SK-N-SH (cell line): Measurements from ENCODE around the gene SPDEF. TPM values are rescaled to one million over a fixed set of nuclear protein-coding genes. Genes with fewer than 3 reads are reported as not detected.

Experiments used
- EZH2phosphoT487 ChIP-seq: fragments of 200-600 bp; sonication (generic); IDR thresholded peaks from 2 replicates; pipeline ENCODE4 v1.6.1; 2017; ENCODE audit warnings: low read depth, mixed run types, mild to moderate bottlenecking, antibody characterized with exemption, moderate library complexity, borderline replicate concordance
- REST ChIP-seq: IDR thresholded peaks from 2 replicates; pipeline ENCODE4 v1.6.1; 2012; ENCODE audit warnings: mild to moderate bottlenecking, low read depth, low read length, moderate library complexity
- RFX5 ChIP-seq: IDR thresholded peaks from 2 replicates; pipeline ENCODE4 v1.6.1; 2012; ENCODE audit warnings: mild to moderate bottlenecking, improper control_type of control experiment, low read length
- TAF1 ChIP-seq: IDR thresholded peaks from 2 replicates; pipeline ENCODE4 v1.6.1; 2012; ENCODE audit warnings: low read depth, mild to moderate bottlenecking, low read length, moderate library complexity, borderline replicate concordance
- polyA plus RNA-seq, 3 experiments: library from polyadenylated mRNA; depleted of rRNA; stranded (reverse); fragments of >200 nt; gene quantifications; 2 replicates each; pipeline ENCODE4 v1.2.3, GENCODE V29; 2012

Gene SPDEF
- polyA plus RNA-seq, 1 of the 3 experiments (the other 2 are of a cell fraction) = 0.10 TPM

- TF ChIP-seq EZH2phosphoT487 (no peak), TAF1 (no peak), REST (no peak), RFX5 (no peak)
These were observed 66.8 kb downstream of the SPDEF start (continued) for GRCh38 chr6:34489207-34489805.

Other genes with a start within 250 kb of the SPDEF start
- 11.9 and 14.4 TPM in 2 replicates for gene NUDT3, start 163.7 kb downstream of the SPDEF start, polyA plus RNA-seq (2012; rRNA removed)
- 4,475 and 5,166 TPM in 2 replicates for gene RPS10, start 130.3 kb downstream of the SPDEF start, polyA plus RNA-seq (2012; rRNA removed)
- gene PACSIN1, start 90.3 kb downstream of the SPDEF start, polyA plus RNA-seq (2012; rRNA removed) = 0.02 and 0.05 TPM in 2 replicates
- gene ILRUN, start 140.4 kb upstream of the SPDEF start, polyA plus RNA-seq (2012; rRNA removed) = 19.5 and 22.8 TPM in 2 replicates
- gene SNRPC, start 201.2 kb upstream of the SPDEF start, polyA plus RNA-seq (2012; rRNA removed) = 268 and 278 TPM in 2 replicates
- 3.1 and 4.4 TPM in 2 replicates for gene BLTP3A, start 235.8 kb upstream of the SPDEF start, polyA plus RNA-seq (2012; rRNA removed)